H1 (cell line): Measurements from ENCODE around the gene COL26A1. TPM values are rescaled to one million over a fixed set of nuclear protein-coding genes. Genes with fewer than 3 reads are reported as not detected.

Source experiments
- CTCF ChIA-PET: fragments of 300-600 bp; sonication (Branson Sonifier 250); formaldehyde crosslinking; loops from one replicate; lab custom pipeline; 2021; ENCODE audit not compliant: partially characterized antibody; lab: Charles Lee
- POLR2A ChIA-PET: fragments of 300-600 bp; sonication (Branson Sonifier 250); formaldehyde crosslinking; loops from one replicate; lab custom pipeline; 2021; ENCODE audit warnings: inconsistent platforms; ENCODE audit not compliant: partially characterized antibody; lab: Charles Lee
- DNase-seq, 2 experiments: peaks; one replicate each; pipeline versions ENCODE4 v3.0.0 to v3.0.0-alpha.2; 2010 to 2022; ENCODE audit warnings: low spot score in 2 of 2, low read depth in 1 of 2, mixed read lengths in 1 of 2
- FAIRE-seq: peaks from 2 replicates; lab custom pipeline; 2011; peaks lifted over from hg19 to GRCh38; lab: Jason Lieb, UNC
- H2AFZ ChIP-seq: 2 replicates; pipeline ENCODE4 v1.8.1; 2012; ENCODE audit warnings: low read length, inconsistent platforms
- H2AK5ac ChIP-seq: 2 replicates; pipeline ENCODE4 v1.6.1; 2013; ENCODE audit warnings: low read depth, low read length
- H2BK120ac ChIP-seq: replicated peaks from 2 replicates; pipeline ENCODE3; 2013; ENCODE audit warnings: low read depth, low read length, inconsistent platforms
- H2BK12ac ChIP-seq: 2 replicates; pipeline ENCODE4 v1.6.1; 2013; ENCODE audit warnings: low read depth, low read length
- H2BK15ac ChIP-seq: 2 replicates; pipeline ENCODE4 v1.6.1; 2013; ENCODE audit warnings: low read length
- H2BK20ac ChIP-seq: 2 replicates; pipeline ENCODE4 v1.6.1; 2013; ENCODE audit warnings: low read length
- H2BK5ac ChIP-seq: 2 replicates; pipeline ENCODE4 v1.6.1; 2013; ENCODE audit warnings: low read depth, low read length
- H3K14ac ChIP-seq: 2 replicates; pipeline ENCODE4 v1.6.1; 2013; ENCODE audit warnings: inconsistent platforms; ENCODE audit not compliant: insufficient read length
- H3K18ac ChIP-seq: 2 replicates; pipeline ENCODE4 v1.6.1; 2013; ENCODE audit warnings: low read length; ENCODE audit errors: extremely low read depth
- H3K23ac ChIP-seq: 2 replicates; pipeline ENCODE4 v1.6.1; 2013; ENCODE audit warnings: inconsistent platforms; ENCODE audit not compliant: insufficient read length
- H3K23me2 ChIP-seq: 2 replicates; pipeline ENCODE4 v1.6.1; 2013; ENCODE audit warnings: low read depth, low read length
- H3K27ac ChIP-seq: 2 replicates; pipeline ENCODE4 v1.6.1; 2011; ENCODE audit warnings: low read depth, low read length, inconsistent platforms
- H3K27me3 ChIP-seq, 4 experiments: replicated peaks in 1 of 4; 1 replicate in 1 of 4; 2 replicates in 3 of 4; pipeline versions ENCODE4 v1.6.1 to v1.8.1; 2011 to 2013; ENCODE audit warnings: low read length in 3 of 4, mild to moderate bottlenecking in 3 of 4, inconsistent platforms in 2 of 4, mixed read lengths in 2 of 4, moderate library complexity in 1 of 4; ENCODE audit not compliant: control insufficient read depth in 3 of 4, insufficient read depth in 3 of 4; ENCODE audit errors: extremely low read depth in 1 of 4
- H3K36me3 ChIP-seq, 4 experiments: 2 replicates each; pipeline versions ENCODE4 v1.6.1 to v1.8.1; 2011 to 2013; ENCODE audit warnings: mild to moderate bottlenecking in 4 of 4, low read length in 3 of 4, moderate library complexity in 2 of 4, control low read depth in 1 of 4, inconsistent platforms in 1 of 4; ENCODE audit not compliant: insufficient read depth in 4 of 4, control insufficient read depth in 2 of 4
- H3K4ac ChIP-seq: replicated peaks from 2 replicates; pipeline ENCODE3; 2013; ENCODE audit warnings: low read length, low read depth, mixed read lengths, inconsistent platforms; ENCODE audit not compliant: insufficient read length
- H3K4me1 ChIP-seq, 4 experiments: replicated peaks in 1 of 4; 1 replicate in 1 of 4; 2 replicates in 3 of 4; pipeline versions ENCODE4 v1.6.1 to v1.8.1; 2011 to 2013; ENCODE audit warnings: low read length in 3 of 4, inconsistent platforms in 2 of 4, mixed read lengths in 1 of 4; ENCODE audit not compliant: insufficient read depth in 4 of 4, control insufficient read depth in 3 of 4
- H3K4me2 ChIP-seq, 2 experiments: 2 replicates each; pipeline versions ENCODE4 v1.6.1 to v1.8.1; 2011 to 2013; ENCODE audit warnings: low read depth in 2 of 2, low read length in 2 of 2, control low read depth in 1 of 2, inconsistent platforms in 1 of 2, mild to moderate bottlenecking in 1 of 2; ENCODE audit not compliant: insufficient read depth in 1 of 2
- H3K4me3 ChIP-seq, 4 experiments: fragments of 200-600, 300-600 bp in 1 of 4; sonication (generic), shearing (Covaris generic), sonication (Bioruptor Twin) in 1 of 4; 2 replicates each; pipeline versions ENCODE4 v1.5.1 to v1.8.1; 2011 to 2016; ENCODE audit warnings: low read length in 4 of 4, low read depth in 3 of 4, control low read depth in 2 of 4, inconsistent platforms in 2 of 4, mild to moderate bottlenecking in 2 of 4, mixed read lengths in 1 of 4, moderate library complexity in 1 of 4; ENCODE audit not compliant: insufficient read depth in 2 of 4; ENCODE audit errors: extremely low read depth in 1 of 4
- H3K56ac ChIP-seq: replicated peaks from 2 replicates; pipeline ENCODE3; 2013; ENCODE audit warnings: low read depth, mild to moderate bottlenecking, mixed read lengths, low read length, inconsistent platforms; ENCODE audit not compliant: insufficient read length
- H3K79me1 ChIP-seq: 2 replicates; pipeline ENCODE4 v1.6.1; 2013; ENCODE audit warnings: low read depth, low read length, control low read depth
- H3K79me2 ChIP-seq, 2 experiments: 2 replicates each; pipeline versions ENCODE4 v1.6.1 to v1.8.1; 2012 to 2013; ENCODE audit warnings: low read length in 2 of 2, mild to moderate bottlenecking in 2 of 2, inconsistent platforms in 1 of 2; ENCODE audit not compliant: insufficient read depth in 2 of 2, control insufficient read depth in 1 of 2
- H3K9ac ChIP-seq, 4 experiments: replicated peaks in 1 of 4; 1 replicate in 1 of 4; 2 replicates in 3 of 4; pipeline versions ENCODE4 v1.6.1 to v1.8.1; 2011 to 2013; ENCODE audit warnings: low read depth in 3 of 4, low read length in 3 of 4, control low read depth in 2 of 4, mild to moderate bottlenecking in 2 of 4, moderate library complexity in 2 of 4, inconsistent platforms in 1 of 4; ENCODE audit errors: extremely low read depth in 1 of 4
- H3K9me3 ChIP-seq, 2 experiments: 2 replicates each; pipeline versions ENCODE4 v1.6.1 to v1.8.1; 2012 to 2013; ENCODE audit warnings: mild to moderate bottlenecking in 2 of 2, moderate library complexity in 2 of 2, control low read depth in 1 of 2, inconsistent platforms in 1 of 2, low read depth in 1 of 2, low read length in 1 of 2, mixed read lengths in 1 of 2; ENCODE audit not compliant: insufficient read depth in 2 of 2
- H4K20me1 ChIP-seq, 2 experiments: replicated peaks in 1 of 2; 2 replicates each; pipeline versions ENCODE3 to v1.8.1; 2011 to 2013; ENCODE audit warnings: inconsistent platforms in 2 of 2, low read length in 2 of 2, mild to moderate bottlenecking in 1 of 2; ENCODE audit not compliant: insufficient read depth in 2 of 2, control insufficient read depth in 1 of 2
- H4K5ac ChIP-seq: 2 replicates; pipeline ENCODE4 v1.6.1; 2013; ENCODE audit warnings: low read length, low read depth, mixed read lengths, inconsistent platforms; ENCODE audit not compliant: insufficient read length
- H4K8ac ChIP-seq: 2 replicates; pipeline ENCODE4 v1.8.0; 2013; ENCODE audit warnings: mild to moderate bottlenecking, moderate library complexity, low read length, inconsistent platforms; ENCODE audit not compliant: insufficient read depth; ENCODE audit errors: extremely low read depth
- H4K91ac ChIP-seq: replicated peaks from 2 replicates; pipeline ENCODE3; 2013; ENCODE audit warnings: low read length, mixed read lengths, inconsistent platforms; ENCODE audit not compliant: insufficient read length
- KDM1A ChIP-seq: fragments of 200-600, 300-600 bp; sonication (generic); IDR thresholded peaks from 2 replicates; pipeline ENCODE4 v1.7.1; 2016; ENCODE audit warnings: mild to moderate bottlenecking, low read length, borderline replicate concordance
- TAF1 ChIP-seq: IDR thresholded peaks from 2 replicates; pipeline ENCODE4 v1.6.1; 2011; ENCODE audit warnings: mild to moderate bottlenecking, low read depth, low read length
- WGBS, 2 experiments: shearing (Covaris generic) in 1 of 2; methylation state at CpG; one replicate each; pipeline versions ENCODE4 v1.1.6 to v1.1.7; 2013 to 2015; ENCODE audit warnings: low lambda C conversion rate in 2 of 2, mixed read lengths in 2 of 2, inconsistent platforms in 1 of 2, low coverage in 1 of 2, missing lambda C conversion rate in 1 of 2; ENCODE audit not compliant: insufficient replicate concordance in 2 of 2, insufficient coverage in 1 of 2, insufficient read length in 1 of 2; ENCODE audit errors: extremely low coverage in 1 of 2, missing lambda C conversion rate in 1 of 2; 5-methylcytosine and 5-hydroxymethylcytosine counted together
- polyA plus RNA-seq, 7 experiments: library from polyadenylated mRNA; depleted of rRNA in 3 of 7; stranded (reverse) in 5 of 7; unstranded in 2 of 7; fragments of >200 nt in 5 of 7; fragments of 200-250 nt in 2 of 7; gene quantifications; 1 replicate in 5 of 7; 2 replicates in 1 of 7; 4 replicates in 1 of 7; pipeline versions ENCODE4 v1.2.1 to v1.2.3, GENCODE V29; 2011 to 2013; ENCODE audit warnings: missing spikeins in 2 of 7, mixed read lengths in 2 of 7
- total RNA-seq: library from RNA; stranded (reverse); fragmentation: NEBNext Ultra II Directional; extraction: Animal tissue kit (Norgen Biotek cat#: 25700); gene quantifications from 2 replicates; pipeline ENCODE4 v1.2.1, GENCODE V29; 2021
- TF ChIP-seq, protein P1 (sequence below), 3 experiments: IDR thresholded peaks; 1 replicate in 2 of 3; 2 replicates in 1 of 3; pipeline versions ENCODE4 v1.5.1 to v1.6.1; 2011; ENCODE audit warnings: low read length in 3 of 3, mild to moderate bottlenecking in 3 of 3, inconsistent platforms in 2 of 3, low read depth in 1 of 3, moderate library complexity in 1 of 3; ENCODE audit not compliant: insufficient read depth in 1 of 3; ENCODE audit errors: control extremely low read depth in 1 of 3

The COL26A1 gene
- total and polyA plus RNA-seq, 2 of the 8 experiments (the other 6 are each of a cell fraction or from before 2014, with no cell fraction given): 51.1 to 68.8 TPM

DNA sequence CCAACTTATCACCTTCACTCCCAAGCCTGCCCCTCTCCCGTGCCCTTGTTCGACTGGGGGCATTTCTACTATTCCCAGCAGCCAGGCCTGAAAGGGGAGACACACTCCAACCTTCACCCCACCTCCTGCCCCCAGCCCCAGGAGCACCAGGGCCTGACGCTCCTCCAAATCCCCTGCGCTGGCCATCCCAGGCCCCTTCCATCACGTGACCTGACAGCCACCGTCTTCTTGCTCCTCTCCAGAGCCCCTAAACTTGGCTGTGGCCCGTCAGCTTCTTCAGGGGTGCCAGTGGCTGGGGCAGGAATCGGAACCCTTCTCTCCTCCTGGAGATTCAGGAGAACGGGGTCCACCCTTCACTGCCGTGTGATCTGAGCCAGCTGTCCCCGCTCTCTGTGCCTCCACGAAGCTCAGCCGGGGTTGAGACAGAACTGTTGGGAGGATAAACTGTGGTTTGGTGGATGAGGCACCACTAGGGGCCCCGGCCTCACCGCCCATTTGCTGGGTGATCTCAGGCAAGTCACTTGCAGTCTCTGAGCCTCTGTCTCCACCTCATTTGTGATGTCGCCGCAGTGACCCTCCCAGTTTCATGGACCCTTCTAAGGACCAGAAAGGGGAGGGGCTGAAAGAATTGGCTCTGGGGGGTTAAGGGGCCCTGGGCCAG is 175.4 kb downstream of the COL26A1 start:
- Histone ChIP-seq H2BK20ac (no peak overlapping the region), H3K56ac (no peak overlapping the region), H4K5ac (no peak overlapping the region), H3K4me1 (peaks cover 0 to 2% (median under 1%) of the 10 kb centered on the region in 4 experiments; a peak in 3 of 7 replicates), H3K27ac (no peak overlapping the region; the same call in 1 of the 2 replicates), H2BK12ac (no peak overlapping the region), H3K36me3 (no peaks in the 10 kb centered on the region), H2BK5ac (no peak overlapping the region), H2AK5ac (peak overlapping the region; percentile 65; the same call in 1 of the 2 replicates), H3K4me3 (no peak overlapping the region), H3K18ac (no peak overlapping the region), H3K27me3 (no peaks in the 10 kb centered on the region), H2BK120ac (no peak overlapping the region), H2BK15ac (no peak overlapping the region), H4K20me1 (peaks cover 0 to 5% of the 10 kb centered on the region in 2 experiments), H3K9ac (no peak overlapping the region), H4K91ac (no peak overlapping the region), H3K9me3 (no peaks in the 10 kb centered on the region), H3K23me2 (no peaks in the 10 kb centered on the region; the same call in 1 of the 2 replicates), H3K79me1 (0 out of 2 replicates have a peak, but pooled peaks cover 4% of the 10 kb centered on the region), H3K14ac (no peak overlapping the region), H3K79me2 (no peaks in the 10 kb centered on the region), H3K4me2 (no peak overlapping the region), H3K23ac (no peak overlapping the region), H3K4ac (no peak overlapping the region), H2AFZ (no peak overlapping the region), H4K8ac (peak overlapping the region; percentile 75)
- DNase-seq (no peak), FAIRE-seq (no peak)
- ChIA-PET CTCF (interaction anchor here (0.5 to 1.9 kb wide), 21 partner anchors 10 to 284 kb away, joined by 3 to 11 read pairs (median 3); no protein-coding TSS in a partner anchor), POLR2A (interaction anchor here (0.6 to 1.6 kb wide), 2 partner anchors 23 to 98 kb away, joined by 3 to 5 read pairs; no protein-coding TSS in a partner anchor)
- 85% methylated on average over 15 of the region's 17 CpGs; no CpG with 5 or more reads in 1 of the 2 experiments for WGBS, 2 experiments
- no peak for TF ChIP-seq TAF1
- peak; percentile 58; the same call in 1 of the 2 replicates for TF ChIP-seq KDM1A
- TF ChIP-seq, protein P1, sequence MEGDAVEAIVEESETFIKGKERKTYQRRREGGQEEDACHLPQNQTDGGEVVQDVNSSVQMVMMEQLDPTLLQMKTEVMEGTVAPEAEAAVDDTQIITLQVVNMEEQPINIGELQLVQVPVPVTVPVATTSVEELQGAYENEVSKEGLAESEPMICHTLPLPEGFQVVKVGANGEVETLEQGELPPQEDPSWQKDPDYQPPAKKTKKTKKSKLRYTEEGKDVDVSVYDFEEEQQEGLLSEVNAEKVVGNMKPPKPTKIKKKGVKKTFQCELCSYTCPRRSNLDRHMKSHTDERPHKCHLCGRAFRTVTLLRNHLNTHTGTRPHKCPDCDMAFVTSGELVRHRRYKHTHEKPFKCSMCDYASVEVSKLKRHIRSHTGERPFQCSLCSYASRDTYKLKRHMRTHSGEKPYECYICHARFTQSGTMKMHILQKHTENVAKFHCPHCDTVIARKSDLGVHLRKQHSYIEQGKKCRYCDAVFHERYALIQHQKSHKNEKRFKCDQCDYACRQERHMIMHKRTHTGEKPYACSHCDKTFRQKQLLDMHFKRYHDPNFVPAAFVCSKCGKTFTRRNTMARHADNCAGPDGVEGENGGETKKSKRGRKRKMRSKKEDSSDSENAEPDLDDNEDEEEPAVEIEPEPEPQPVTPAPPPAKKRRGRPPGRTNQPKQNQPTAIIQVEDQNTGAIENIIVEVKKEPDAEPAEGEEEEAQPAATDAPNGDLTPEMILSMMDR (IDR thresholded peaks at IDR 0.05; ENCODE audit: control extremely low read depth in 1 of 3, insufficient read depth in 1 of 3, low read depth in 1 of 3, low read length in 3 of 3): peak in 1 of 3 experiments; percentile 22; a peak in 1 of 4 replicates
